ENCODE results near the gene SCARF2.

DNA sequence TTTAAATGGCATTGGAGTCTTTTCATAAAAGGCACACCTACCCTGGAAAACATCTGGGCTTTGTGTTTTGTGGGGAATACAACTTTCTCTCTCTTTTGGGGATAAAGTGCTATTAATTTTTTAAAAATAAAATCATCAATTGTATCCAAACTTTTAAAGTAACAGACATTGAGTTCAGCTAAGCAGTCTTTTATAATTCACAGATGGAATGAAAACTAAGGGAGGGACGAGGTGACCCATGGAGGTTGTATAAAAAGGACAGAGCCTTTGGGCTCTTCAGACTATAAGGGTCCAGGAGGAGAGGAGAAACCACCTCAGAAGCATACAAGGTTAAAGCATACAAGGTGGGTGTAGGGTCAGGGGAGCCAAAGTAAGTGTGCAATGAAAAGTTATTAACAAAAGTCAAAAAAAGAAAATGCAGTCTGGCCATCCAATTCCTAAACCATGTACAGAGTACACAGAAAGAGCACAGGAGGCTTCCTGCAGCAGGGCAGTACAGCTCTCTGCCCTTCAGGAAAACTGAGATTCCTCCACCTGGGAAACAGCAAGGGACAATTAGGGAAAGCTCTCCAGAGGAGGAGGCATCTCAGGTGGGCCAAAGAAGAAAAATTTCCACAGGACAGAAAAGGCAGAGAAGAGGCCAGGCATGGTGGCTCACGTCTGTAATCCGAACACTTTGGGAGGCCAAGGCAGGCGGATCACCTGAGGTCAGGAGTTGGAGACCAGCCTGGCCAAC, 47.5 kb upstream of the SCARF2 start:
- TF ChIP-seq, protein P1, sequence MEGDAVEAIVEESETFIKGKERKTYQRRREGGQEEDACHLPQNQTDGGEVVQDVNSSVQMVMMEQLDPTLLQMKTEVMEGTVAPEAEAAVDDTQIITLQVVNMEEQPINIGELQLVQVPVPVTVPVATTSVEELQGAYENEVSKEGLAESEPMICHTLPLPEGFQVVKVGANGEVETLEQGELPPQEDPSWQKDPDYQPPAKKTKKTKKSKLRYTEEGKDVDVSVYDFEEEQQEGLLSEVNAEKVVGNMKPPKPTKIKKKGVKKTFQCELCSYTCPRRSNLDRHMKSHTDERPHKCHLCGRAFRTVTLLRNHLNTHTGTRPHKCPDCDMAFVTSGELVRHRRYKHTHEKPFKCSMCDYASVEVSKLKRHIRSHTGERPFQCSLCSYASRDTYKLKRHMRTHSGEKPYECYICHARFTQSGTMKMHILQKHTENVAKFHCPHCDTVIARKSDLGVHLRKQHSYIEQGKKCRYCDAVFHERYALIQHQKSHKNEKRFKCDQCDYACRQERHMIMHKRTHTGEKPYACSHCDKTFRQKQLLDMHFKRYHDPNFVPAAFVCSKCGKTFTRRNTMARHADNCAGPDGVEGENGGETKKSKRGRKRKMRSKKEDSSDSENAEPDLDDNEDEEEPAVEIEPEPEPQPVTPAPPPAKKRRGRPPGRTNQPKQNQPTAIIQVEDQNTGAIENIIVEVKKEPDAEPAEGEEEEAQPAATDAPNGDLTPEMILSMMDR (IDR thresholded peaks at IDR 0.05; ENCODE audit: low read depth, low read length), result no peak
- no peak for TF ChIP-seq EZH2phosphoT487 (IDR thresholded peaks at IDR 0.05; ENCODE audit: low read depth)

Measured in OCI-LY3 (cell line).